H9 (cell line): ENCODE data around the gene SLC5A12. TPM values are rescaled to one million over a fixed set of nuclear protein-coding genes. Genes with fewer than 3 reads are reported as not detected.

ENCODE experiments used
- DNase-seq: peaks from one replicate; pipeline ENCODE4 v3.0.0-alpha.2; 2017
- H2AFZ ChIP-seq: one replicate; pipeline ENCODE4 v1.6.1; 2013; ENCODE audit warnings: mild to moderate bottlenecking, low read length, control low read depth, moderate library complexity
- H2AK5ac ChIP-seq: 2 replicates; pipeline ENCODE4 v1.6.1; 2013; ENCODE audit warnings: low read length, control low read depth, mixed read lengths; ENCODE audit not compliant: insufficient read length
- H2BK120ac ChIP-seq: one replicate; pipeline ENCODE4 v1.6.1; 2013; ENCODE audit warnings: low read depth, mild to moderate bottlenecking, low read length, control low read depth, inconsistent platforms; ENCODE audit not compliant: poor library complexity, severe bottlenecking
- H2BK12ac ChIP-seq: 2 replicates; pipeline ENCODE4 v1.6.1; 2013; ENCODE audit warnings: low read length, control low read depth, mixed read lengths, low read depth; ENCODE audit not compliant: insufficient read length
- H2BK15ac ChIP-seq: 2 replicates; pipeline ENCODE4 v1.6.1; 2013; ENCODE audit warnings: low read depth, low read length, control low read depth
- H2BK20ac ChIP-seq: one replicate; pipeline ENCODE4 v1.6.1; 2013; ENCODE audit warnings: low read depth, mild to moderate bottlenecking, low read length, control low read depth, inconsistent platforms; ENCODE audit not compliant: poor library complexity, severe bottlenecking
- H2BK5ac ChIP-seq: 2 replicates; pipeline ENCODE4 v1.6.1; 2013; ENCODE audit warnings: low read length, control low read depth, mixed read lengths; ENCODE audit not compliant: insufficient read length
- H3K14ac ChIP-seq: 2 replicates; pipeline ENCODE4 v1.6.1; 2013; ENCODE audit warnings: low read length, control low read depth; ENCODE audit not compliant: insufficient read depth
- H3K18ac ChIP-seq: 2 replicates; pipeline ENCODE4 v1.6.1; 2013; ENCODE audit warnings: low read depth, mild to moderate bottlenecking, mixed read lengths, low read length, control low read depth; ENCODE audit not compliant: insufficient read length
- H3K23ac ChIP-seq: 2 replicates; pipeline ENCODE4 v1.6.1; 2013; ENCODE audit warnings: low read length, control low read depth, mixed read lengths, low read depth; ENCODE audit not compliant: insufficient read length
- H3K23me2 ChIP-seq: 2 replicates; pipeline ENCODE4 v1.6.1; 2013; ENCODE audit warnings: low read depth, mild to moderate bottlenecking, mixed read lengths, low read length, control low read depth; ENCODE audit not compliant: insufficient read length, poor library complexity, severe bottlenecking
- H3K27ac ChIP-seq: 2 replicates; pipeline ENCODE4 v1.5.1; 2013; ENCODE audit warnings: low read length, control low read depth, mixed read lengths, low read depth; ENCODE audit not compliant: insufficient read length
- H3K27me3 ChIP-seq: 2 replicates; pipeline ENCODE4 v1.6.1; 2013; ENCODE audit warnings: low read length, control low read depth, inconsistent platforms; ENCODE audit not compliant: insufficient read depth
- H3K4ac ChIP-seq: 2 replicates; pipeline ENCODE4 v1.6.1; 2013; ENCODE audit warnings: low read depth, mild to moderate bottlenecking, control low read depth, inconsistent platforms, low read length, moderate library complexity
- H3K4me1 ChIP-seq: 2 replicates; pipeline ENCODE4 v1.6.1; 2013; ENCODE audit warnings: low read length, control low read depth, inconsistent platforms; ENCODE audit not compliant: insufficient read depth
- H3K4me2 ChIP-seq: 2 replicates; pipeline ENCODE4 v1.6.1; 2013; ENCODE audit warnings: low read length, control low read depth, mixed read lengths; ENCODE audit not compliant: insufficient read length, insufficient read depth
- H3K56ac ChIP-seq: 2 replicates; pipeline ENCODE4 v1.6.1; 2013; ENCODE audit warnings: low read depth, mild to moderate bottlenecking, mixed read lengths, low read length, control low read depth; ENCODE audit not compliant: insufficient read length
- H3K79me1 ChIP-seq: 2 replicates; pipeline ENCODE4 v1.6.1; 2013; ENCODE audit warnings: low read depth, mild to moderate bottlenecking, moderate library complexity, low read length, control low read depth, inconsistent platforms; ENCODE audit not compliant: insufficient read depth, poor library complexity, severe bottlenecking
- H3K79me2 ChIP-seq: 2 replicates; pipeline ENCODE4 v1.6.1; 2013; ENCODE audit warnings: low read length, control low read depth, inconsistent platforms; ENCODE audit not compliant: insufficient read depth
- H3K9ac ChIP-seq: 2 replicates; pipeline ENCODE4 v1.6.1; 2013; ENCODE audit warnings: low read length, control low read depth, mixed read lengths; ENCODE audit not compliant: insufficient read length; ENCODE audit errors: extremely low read depth
- H3K9me3 ChIP-seq: one replicate; pipeline ENCODE4 v1.6.1; 2013; ENCODE audit warnings: low read depth, low read length, inconsistent platforms; ENCODE audit not compliant: control insufficient read depth
- H3T11ph ChIP-seq: one replicate; pipeline ENCODE4 v1.6.1; 2013; ENCODE audit warnings: mild to moderate bottlenecking, low read length, control low read depth, inconsistent platforms
- H4K20me1 ChIP-seq: one replicate; pipeline ENCODE4 v1.6.1; 2013; ENCODE audit not compliant: control insufficient read depth, insufficient read length, insufficient read depth
- H4K5ac ChIP-seq: 2 replicates; pipeline ENCODE4 v1.6.1; 2013; ENCODE audit warnings: low read depth, mild to moderate bottlenecking, mixed read lengths, low read length, control low read depth; ENCODE audit not compliant: insufficient read length
- H4K8ac ChIP-seq: replicated peaks from 2 replicates; pipeline ENCODE4 v1.6.1; 2013; ENCODE audit warnings: low read length, control low read depth, mixed read lengths, low read depth; ENCODE audit not compliant: insufficient read length
- H4K91ac ChIP-seq: 2 replicates; pipeline ENCODE4 v1.6.1; 2013; ENCODE audit warnings: low read depth, mild to moderate bottlenecking, moderate library complexity, mixed read lengths, low read length, control low read depth; ENCODE audit not compliant: insufficient read length
- H3K27ac Mint-ChIP-seq, 3 experiments: 2 replicates in 2 of 3; 3 replicates in 1 of 3; pipeline ENCODE4 v1.8.0; 2020 to 2021; ENCODE audit warnings: mixed read lengths in 3 of 3, mild to moderate bottlenecking in 1 of 3, moderate library complexity in 1 of 3
- H3K27me3 Mint-ChIP-seq: 2 replicates; pipeline ENCODE4 v1.8.0; 2021; ENCODE audit warnings: low read depth, mild to moderate bottlenecking, moderate library complexity, mixed read lengths
- H3K36me3 Mint-ChIP-seq, 3 experiments: 2 replicates in 2 of 3; 3 replicates in 1 of 3; pipeline ENCODE4 v1.8.0; 2020 to 2021; ENCODE audit warnings: low read depth in 3 of 3, mixed read lengths in 3 of 3; ENCODE audit not compliant: insufficient read depth in 1 of 3
- H3K4me1 Mint-ChIP-seq, 2 experiments: 2 replicates each; pipeline ENCODE4 v1.8.0; 2020; ENCODE audit warnings: mixed read lengths in 2 of 2
- H3K4me3 Mint-ChIP-seq, 2 experiments: 2 replicates in 1 of 2; 3 replicates in 1 of 2; pipeline ENCODE4 v1.8.0; 2020 to 2021; ENCODE audit warnings: mild to moderate bottlenecking in 2 of 2, mixed read lengths in 2 of 2, moderate library complexity in 1 of 2
- H3K9me3 Mint-ChIP-seq, 2 experiments: 2 replicates in 1 of 2; 3 replicates in 1 of 2; pipeline ENCODE4 v1.8.0; 2020; ENCODE audit warnings: mild to moderate bottlenecking in 2 of 2, mixed read lengths in 2 of 2, moderate library complexity in 1 of 2
- WGBS: extraction: QIAGEN DNeasy Blood & Tissue Kit; methylation state at CpG from one replicate; pipeline ENCODE4 v1.1.7; 2013; ENCODE audit warnings: missing lambda C conversion rate, low lambda C conversion rate, mixed read lengths; ENCODE audit not compliant: insufficient read length; ENCODE audit errors: extremely low coverage; 5-methylcytosine and 5-hydroxymethylcytosine counted together
- total RNA-seq: library from RNA; stranded (reverse); gene quantifications from 2 replicates; pipeline ENCODE4 v1.2.1, GENCODE V29; 2021
- TF ChIP-seq, protein P1 (sequence below): fragments of 200-600 bp; sonication (generic); conservative IDR thresholded peaks from 3 replicates; pipeline ENCODE4 v1.8.0; 2021; ENCODE audit warnings: antibody characterized with exemption, mild to moderate bottlenecking

SLC5A12 gene
- total RNA-seq, 1 experiment from 2014 or later, result 2.7 TPM

DNA sequence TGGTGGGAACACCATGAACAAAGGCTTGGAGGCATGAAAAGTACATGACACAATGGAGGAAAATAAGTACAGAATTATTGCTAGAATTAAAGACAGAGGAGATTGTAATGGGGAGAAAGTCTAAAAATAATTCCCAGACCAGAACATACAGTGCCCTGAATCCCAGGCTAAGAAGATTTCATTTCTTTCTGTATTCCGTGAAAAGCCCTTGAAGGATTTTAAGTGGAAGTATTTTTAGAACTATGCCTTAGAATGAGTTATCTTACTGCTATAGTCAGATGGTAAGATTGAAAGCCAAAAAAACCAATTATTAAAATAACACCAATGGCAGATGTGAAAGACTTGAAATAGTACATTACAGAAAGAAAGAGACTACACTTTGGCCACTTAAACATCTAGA lies 36.1 kb upstream of the SLC5A12 start:
- 0 out of 7 replicates have a peak overlapping the region, but pooled peaks of 1 of the 3 experiments have one; percentile 59 for H3K27ac Mint-ChIP-seq
- Histone ChIP-seq H4K8ac (no peak overlapping the region), H3K27me3 (no peaks in the 10 kb centered on the region), H3K27ac (no peak overlapping the region), H2AK5ac (no peak overlapping the region), H3K56ac (no peak overlapping the region), H3K9ac (no peak overlapping the region), H2BK12ac (no peak overlapping the region), H3K14ac (no peak overlapping the region), H3K4ac (no peak overlapping the region), H2AFZ (no peak overlapping the region), H3K23me2 (no peaks in the 10 kb centered on the region), H3K9me3 (no peaks in the 10 kb centered on the region), H2BK20ac (no peak overlapping the region), H3K4me2 (no peak overlapping the region), H2BK5ac (no peak overlapping the region), H3K23ac (no peak overlapping the region), H2BK15ac (no peak overlapping the region), H3T11ph (no peak overlapping the region), H4K5ac (no peak overlapping the region), H2BK120ac (no peak overlapping the region), H3K79me1 (no peaks in the 10 kb centered on the region), H4K91ac (no peak overlapping the region), H4K20me1 (no peaks in the 10 kb centered on the region), H3K79me2 (no peaks in the 10 kb centered on the region), H3K18ac (no peak overlapping the region), H3K4me1 (no peaks in the 10 kb centered on the region)
- TF ChIP-seq, protein P1, sequence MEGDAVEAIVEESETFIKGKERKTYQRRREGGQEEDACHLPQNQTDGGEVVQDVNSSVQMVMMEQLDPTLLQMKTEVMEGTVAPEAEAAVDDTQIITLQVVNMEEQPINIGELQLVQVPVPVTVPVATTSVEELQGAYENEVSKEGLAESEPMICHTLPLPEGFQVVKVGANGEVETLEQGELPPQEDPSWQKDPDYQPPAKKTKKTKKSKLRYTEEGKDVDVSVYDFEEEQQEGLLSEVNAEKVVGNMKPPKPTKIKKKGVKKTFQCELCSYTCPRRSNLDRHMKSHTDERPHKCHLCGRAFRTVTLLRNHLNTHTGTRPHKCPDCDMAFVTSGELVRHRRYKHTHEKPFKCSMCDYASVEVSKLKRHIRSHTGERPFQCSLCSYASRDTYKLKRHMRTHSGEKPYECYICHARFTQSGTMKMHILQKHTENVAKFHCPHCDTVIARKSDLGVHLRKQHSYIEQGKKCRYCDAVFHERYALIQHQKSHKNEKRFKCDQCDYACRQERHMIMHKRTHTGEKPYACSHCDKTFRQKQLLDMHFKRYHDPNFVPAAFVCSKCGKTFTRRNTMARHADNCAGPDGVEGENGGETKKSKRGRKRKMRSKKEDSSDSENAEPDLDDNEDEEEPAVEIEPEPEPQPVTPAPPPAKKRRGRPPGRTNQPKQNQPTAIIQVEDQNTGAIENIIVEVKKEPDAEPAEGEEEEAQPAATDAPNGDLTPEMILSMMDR, result no peak
- no peaks in the 10 kb centered on the region for H3K9me3 Mint-ChIP-seq
- H3K27me3 Mint-ChIP-seq, result no peaks in the 10 kb centered on the region; the same call in 1 of the 2 replicates
- no peak overlapping the region for H3K4me3 Mint-ChIP-seq
- peaks cover 7 to 8% of the 10 kb centered on the region in 2 experiments for H3K4me1 Mint-ChIP-seq
- no peak for DNase-seq
- H3K36me3 Mint-ChIP-seq, result no peaks in the 10 kb centered on the region
- WGBS, result no CpG with 5 or more reads among the region's 1 CpG
